Muscle of back (tissue), 11 donors: ENCODE measurements around the gene NFKBIE. TPM values are rescaled to one million over a fixed set of nuclear protein-coding genes. Genes with fewer than 3 reads are reported as not detected.

Source experiments
- DNase-seq, 3 donors: peaks; one replicate each; pipeline versions ENCODE4 v3.0.0 to v3.0.0-alpha.2; 2013
- polyA plus RNA-seq, 10 donors: library from polyadenylated mRNA; unstranded; fragments of 120-200 nt; gene quantifications; one replicate each; pipeline ENCODE4 v1.2.1, GENCODE V29; 2013; ENCODE audit not compliant: insufficient read length in 10 of 10

Gene NFKBIE
- polyA plus RNA-seq, 10 donors, result 4.0 to 6.5 (median 4.9) TPM

- no peak for DNase-seq
Observed at GRCh38 chr6:44258921-44259320, 6.4 kb downstream of the NFKBIE start.

- DNase-seq, result no peak
Observed at GRCh38 chr6:44258325-44258863, 7.0 kb downstream of the NFKBIE start.

GRCh38 chr6:44257753-44258324 is 7.5 kb downstream of the NFKBIE start:
- DNase-seq, result no peak

- peak; percentile 64 to 93 (median 81) for DNase-seq
Observed at GRCh38 chr6:44257025-44257752, 8.2 kb downstream of the NFKBIE start, which contains the start of gene SLC35B2. Gene SLC35B2 (minus strand): TSS chr6:44257528. CDS start chr6:44257410, 118 bp downstream.

GRCh38 chr6:44256775-44257024 is 8.7 kb downstream of the NFKBIE start:
- peak in 1 of 3 donors; percentile 64 for DNase-seq

GRCh38 chr6:44255871-44256774 is 9.2 kb downstream of the NFKBIE start:
- DNase-seq, result no peak

- no peak for DNase-seq
Observed at GRCh38 chr6:44255105-44255808, 10.1 kb downstream of the NFKBIE start.

- no peak for DNase-seq
Observed at GRCh38 chr6:44254191-44255104, 10.9 kb downstream of the NFKBIE start.

GRCh38 chr6:44253307-44254101 is 11.8 kb downstream of the NFKBIE start:
- DNase-seq, result no peak

GRCh38 chr6:44251576-44252524 is 13.5 kb downstream of the NFKBIE start:
- no peak for DNase-seq

- DNase-seq, result no peak
Observed at GRCh38 chr6:44250718-44251123, 14.6 kb downstream of the NFKBIE start.

- DNase-seq, result no peak
Observed at GRCh38 chr6:44250067-44250717, 15.2 kb downstream of the NFKBIE start.

GRCh38 chr6:44249082-44249748 is 16.1 kb downstream of the NFKBIE start:
- no peak for DNase-seq

- DNase-seq, result no peak
Observed at GRCh38 chr6:44248579-44248978, 16.8 kb downstream of the NFKBIE start.

GRCh38 chr6:44247338-44248302 is 17.7 kb downstream of the NFKBIE start:
- peak; percentile 55 to 84 (median 72) for DNase-seq

GRCh38 chr6:44246663-44247337 is 18.6 kb downstream of the NFKBIE start, which contains the start of gene HSP90AB1:
Gene HSP90AB1 (plus strand): TSS chr6:44247101. CDS start chr6:44248630, 1,529 bp downstream.
- peak; percentile 94 to 97 (median 97) for DNase-seq
